ENCODE data around the gene MAP3K14.
A peak's percentile ranks its signal among the peaks of the same experiment; 100 is the strongest.

GRCh38 chr17:45262516-45263476, 54.0 kb downstream of the MAP3K14 start:
- TF ChIP-seq POLR2A (IDR thresholded peaks at IDR 0.05; ENCODE audit: low read depth, low read length): no peak
- peak; percentile 19; the same call in 1 of the 2 replicates for TF ChIP-seq POLR2AphosphoS5 (IDR thresholded peaks at IDR 0.05; ENCODE audit: low read depth, low read length)
- TF ChIP-seq SPI1 (IDR thresholded peaks at IDR 0.05; ENCODE audit: low read depth, low read length): no peak
- no peak for TF ChIP-seq TAF1 (IDR thresholded peaks at IDR 0.05; ENCODE audit: low read depth, low read length)
